Cardiac muscle cell (in vitro differentiated cells and primary cell): ENCODE results near the gene SEPHS1. TPM values are rescaled to one million over a fixed set of nuclear protein-coding genes. Genes with fewer than 3 reads are reported as not detected.
A peak's percentile ranks its signal among the peaks of the same experiment; 100 is the strongest.

Experiments
- DNase-seq, 2 donors: peaks; one replicate each; pipeline versions ENCODE4 v3.0.0 to v3.0.0-alpha.2; 2010 to 2017; ENCODE audit warnings: low read depth in 1 of 2, low spot score in 1 of 2
- H3K27ac ChIP-seq: fragments of 200-600 bp; sonication (generic); 2 replicates; pipeline ENCODE4 v1.5.1; 2016
- H3K27me3 ChIP-seq: fragments of 200-600 bp; sonication (generic); 2 replicates; pipeline ENCODE4 v1.6.0; 2016; ENCODE audit warnings: control low read depth
- H3K36me3 ChIP-seq: fragments of 200-600 bp; sonication (generic); 2 replicates; pipeline ENCODE4 v1.5.1; 2016; ENCODE audit warnings: control low read depth
- H3K4me1 ChIP-seq: fragments of 200-600 bp; sonication (generic); 2 replicates; pipeline ENCODE4 v1.8.1; 2017; ENCODE audit warnings: low read depth, mild to moderate bottlenecking, mixed run types
- H3K4me3 ChIP-seq: fragments of 200-600 bp; sonication (generic); 2 replicates; pipeline ENCODE4 v1.5.1; 2016; ENCODE audit warnings: mild to moderate bottlenecking
- H3K9me3 ChIP-seq: fragments of 200-600 bp; sonication (generic); 2 replicates; pipeline ENCODE4 v1.5.1; 2017; ENCODE audit warnings: low read depth, mild to moderate bottlenecking, control low read depth
- polyA plus RNA-seq: library from polyadenylated mRNA; unstranded; fragments of >200 nt; fragmentation: Nextera tagmentation; extraction: Ambion mirVana; gene quantifications from 2 replicates; pipeline ENCODE4 v1.2.1, GENCODE V29; 2016
- total RNA-seq: library from RNA; depleted of rRNA; stranded (reverse); fragments of >200 nt; gene quantifications from 2 replicates; pipeline ENCODE4 v1.2.3, GENCODE V29; 2016
- TF ChIP-seq, protein P1 (sequence below): IDR thresholded peaks from 2 replicates; pipeline ENCODE4 v1.5.1; 2012; ENCODE audit warnings: low read depth, mild to moderate bottlenecking, low read length

SEPHS1 gene
- total and polyA plus RNA-seq, 2 experiments from 2014 or later: 69.5 to 99.7 TPM

DNA sequence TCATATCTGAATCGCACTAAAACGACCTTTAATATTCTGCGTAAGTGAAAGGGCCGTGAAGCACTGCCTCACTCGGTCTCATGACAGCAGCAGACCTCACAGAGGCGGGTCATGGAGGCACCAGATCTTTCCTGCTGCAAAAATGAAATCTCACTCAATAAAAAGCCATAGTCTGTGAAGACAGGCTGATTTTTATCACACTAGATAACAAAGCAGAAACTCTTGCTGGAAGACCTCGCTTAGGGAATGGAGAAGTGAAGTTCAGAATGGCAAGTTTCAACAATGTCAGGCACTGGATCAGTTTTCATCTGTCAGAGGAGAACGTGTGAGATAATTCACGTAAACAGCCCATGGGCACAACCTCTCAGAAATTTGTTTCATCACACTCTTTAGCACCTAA lies 8.0 kb downstream of the SEPHS1 start:
- Histone ChIP-seq H3K4me1 (no peaks in the 10 kb centered on the region), H3K36me3 (peaks cover 6% of the 10 kb centered on the region), H3K27me3 (no peaks in the 10 kb centered on the region), H3K27ac (peak overlapping the region; percentile 10), H3K4me3 (no peak overlapping the region), H3K9me3 (no peaks in the 10 kb centered on the region)
- no peak for DNase-seq
- TF ChIP-seq, protein P1, sequence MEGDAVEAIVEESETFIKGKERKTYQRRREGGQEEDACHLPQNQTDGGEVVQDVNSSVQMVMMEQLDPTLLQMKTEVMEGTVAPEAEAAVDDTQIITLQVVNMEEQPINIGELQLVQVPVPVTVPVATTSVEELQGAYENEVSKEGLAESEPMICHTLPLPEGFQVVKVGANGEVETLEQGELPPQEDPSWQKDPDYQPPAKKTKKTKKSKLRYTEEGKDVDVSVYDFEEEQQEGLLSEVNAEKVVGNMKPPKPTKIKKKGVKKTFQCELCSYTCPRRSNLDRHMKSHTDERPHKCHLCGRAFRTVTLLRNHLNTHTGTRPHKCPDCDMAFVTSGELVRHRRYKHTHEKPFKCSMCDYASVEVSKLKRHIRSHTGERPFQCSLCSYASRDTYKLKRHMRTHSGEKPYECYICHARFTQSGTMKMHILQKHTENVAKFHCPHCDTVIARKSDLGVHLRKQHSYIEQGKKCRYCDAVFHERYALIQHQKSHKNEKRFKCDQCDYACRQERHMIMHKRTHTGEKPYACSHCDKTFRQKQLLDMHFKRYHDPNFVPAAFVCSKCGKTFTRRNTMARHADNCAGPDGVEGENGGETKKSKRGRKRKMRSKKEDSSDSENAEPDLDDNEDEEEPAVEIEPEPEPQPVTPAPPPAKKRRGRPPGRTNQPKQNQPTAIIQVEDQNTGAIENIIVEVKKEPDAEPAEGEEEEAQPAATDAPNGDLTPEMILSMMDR: no peak

DNA sequence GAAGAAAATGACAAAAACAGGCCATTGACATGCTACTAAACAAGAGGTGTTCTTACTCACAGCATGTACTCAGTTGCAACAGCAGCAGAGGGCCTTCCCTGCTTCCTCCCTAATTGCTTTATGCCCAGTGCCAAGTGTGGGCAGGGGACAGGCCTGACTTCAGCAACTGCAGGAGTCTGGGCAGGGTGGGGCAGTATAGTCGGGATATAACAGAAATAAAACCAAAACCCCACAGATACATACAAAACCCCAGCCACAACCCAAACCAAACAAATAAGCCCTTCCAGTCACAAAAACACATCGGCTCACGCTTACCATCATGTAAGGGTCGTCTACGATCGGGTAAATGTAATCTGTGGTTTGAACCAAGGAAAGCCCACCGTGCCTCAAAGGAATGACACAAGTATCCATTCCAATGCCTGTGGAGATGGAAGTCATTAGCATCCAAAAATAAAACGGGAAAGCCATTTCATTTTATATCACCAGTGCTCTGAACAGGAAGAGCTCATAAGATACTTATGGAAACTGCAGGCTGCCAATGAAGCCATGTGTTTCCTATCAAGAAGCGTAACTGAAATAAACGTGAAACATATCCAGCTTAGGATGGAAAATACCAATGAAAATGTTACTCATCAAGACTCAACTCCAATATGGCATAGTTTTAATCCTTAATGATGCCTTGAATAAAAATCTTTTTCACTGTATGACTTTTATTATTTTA lies 9.5 kb downstream of the SEPHS1 start:
- peaks cover 11% of the 10 kb centered on the region for H3K36me3 ChIP-seq
- H3K9me3 ChIP-seq: no peaks in the 10 kb centered on the region
- no peaks in the 10 kb centered on the region for H3K4me1 ChIP-seq
- DNase-seq: peak in 1 of 2 donors; percentile 72
- H3K4me3 ChIP-seq: no peak overlapping the region
- H3K27ac ChIP-seq: no peak overlapping the region
- no peaks in the 10 kb centered on the region for H3K27me3 ChIP-seq
- TF ChIP-seq, protein P1: no peak

DNA sequence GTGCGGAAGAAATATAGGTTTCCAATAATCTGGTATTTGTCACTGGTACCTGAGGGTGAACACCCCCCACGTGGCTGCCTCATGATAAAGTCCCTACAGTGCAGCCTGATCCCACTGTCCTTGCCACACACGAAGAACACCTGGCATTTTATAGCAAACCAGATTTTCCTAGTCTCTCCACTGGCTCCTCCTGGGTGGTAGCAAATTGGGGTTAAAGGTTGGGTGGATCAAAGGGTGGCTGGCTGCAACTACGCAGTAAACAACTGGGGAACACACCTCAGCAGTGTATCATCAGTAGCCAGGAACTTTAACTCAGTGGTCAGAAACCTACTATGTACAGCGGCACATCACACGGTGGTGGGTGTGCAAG lies 10.3 kb downstream of the SEPHS1 start:
- DNase-seq: no peak
- peaks cover 15% of the 10 kb centered on the region for H3K36me3 ChIP-seq
- no peak overlapping the region for H3K27ac ChIP-seq

DNA sequence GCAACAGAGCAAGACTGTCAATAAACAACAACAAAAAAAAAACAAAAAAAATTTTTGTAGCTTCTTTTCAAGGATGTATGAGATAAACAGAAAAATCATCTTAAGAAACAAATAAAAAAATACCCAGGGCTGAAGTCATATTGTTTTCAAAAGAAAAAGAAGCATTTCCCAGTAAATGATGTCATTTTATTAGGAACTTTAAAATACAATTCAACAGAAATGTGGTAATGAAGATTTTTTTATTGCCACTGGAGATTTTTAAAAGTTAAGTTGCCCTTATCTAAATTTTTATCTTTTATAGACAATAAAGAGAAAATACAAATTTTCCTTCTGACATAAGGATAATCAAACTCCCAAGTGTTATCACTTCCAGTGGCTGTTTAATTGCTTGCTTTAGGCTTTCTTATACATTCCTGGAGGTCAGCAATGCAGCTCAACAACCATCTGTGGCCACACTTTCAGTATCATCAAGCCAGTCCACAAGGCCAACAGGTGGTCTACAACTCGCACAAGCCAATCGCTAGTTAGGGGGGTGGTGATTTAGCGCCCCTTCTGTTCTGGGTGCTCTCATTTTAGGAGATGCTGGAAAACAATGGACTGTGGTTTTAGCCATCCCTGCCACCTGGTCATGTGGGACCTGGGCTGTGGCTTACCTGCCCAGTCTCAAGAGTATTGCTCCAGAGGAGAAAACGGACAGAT lies 10.8 kb downstream of the SEPHS1 start:
- no peak overlapping the region for H3K4me3 ChIP-seq
- no peaks in the 10 kb centered on the region for H3K4me1 ChIP-seq
- DNase-seq: no peak
- H3K9me3 ChIP-seq: no peaks in the 10 kb centered on the region
- TF ChIP-seq, protein P1: no peak
- no peaks in the 10 kb centered on the region for H3K27me3 ChIP-seq
- no peak overlapping the region for H3K27ac ChIP-seq
- H3K36me3 ChIP-seq: peaks cover 21% of the 10 kb centered on the region

More for the DNA sequence above, 10.3 kb downstream of the SEPHS1 start:
- TF ChIP-seq, protein P1: no peak
- Histone ChIP-seq H3K9me3 (no peaks in the 10 kb centered on the region), H3K4me3 (no peak overlapping the region), H3K27me3 (no peaks in the 10 kb centered on the region), H3K4me1 (no peaks in the 10 kb centered on the region)

DNA sequence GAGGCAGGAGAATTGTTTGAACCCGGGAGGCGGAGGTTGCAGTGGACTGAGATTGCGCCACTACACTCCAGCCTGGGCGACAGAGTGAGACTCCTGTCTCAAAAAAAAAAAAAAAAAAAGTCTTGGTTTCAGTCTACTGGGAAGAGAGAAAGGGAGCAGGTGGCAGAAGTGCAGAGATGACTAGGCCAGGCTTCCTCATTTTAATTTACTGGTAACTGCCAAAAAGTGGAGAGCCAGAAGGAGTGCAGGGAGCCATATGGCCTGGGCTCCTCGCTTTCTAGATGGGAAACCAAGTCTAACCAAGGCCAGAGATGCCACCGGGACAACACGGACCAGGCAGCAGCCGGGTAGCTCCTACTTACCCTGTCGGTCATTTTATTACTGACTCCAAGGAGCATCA lies 12.2 kb downstream of the SEPHS1 start:
- H3K4me1 ChIP-seq: no peaks in the 10 kb centered on the region
- no peak overlapping the region for H3K4me3 ChIP-seq
- TF ChIP-seq, protein P1: no peak
- H3K27me3 ChIP-seq: no peaks in the 10 kb centered on the region
- no peak overlapping the region for H3K27ac ChIP-seq
- no peaks in the 10 kb centered on the region for H3K9me3 ChIP-seq
- H3K36me3 ChIP-seq: peaks cover 35% of the 10 kb centered on the region
- no peak for DNase-seq
